ENCODE measurements around the gene DSCAML1.

Gene DSCAML1

DNA sequence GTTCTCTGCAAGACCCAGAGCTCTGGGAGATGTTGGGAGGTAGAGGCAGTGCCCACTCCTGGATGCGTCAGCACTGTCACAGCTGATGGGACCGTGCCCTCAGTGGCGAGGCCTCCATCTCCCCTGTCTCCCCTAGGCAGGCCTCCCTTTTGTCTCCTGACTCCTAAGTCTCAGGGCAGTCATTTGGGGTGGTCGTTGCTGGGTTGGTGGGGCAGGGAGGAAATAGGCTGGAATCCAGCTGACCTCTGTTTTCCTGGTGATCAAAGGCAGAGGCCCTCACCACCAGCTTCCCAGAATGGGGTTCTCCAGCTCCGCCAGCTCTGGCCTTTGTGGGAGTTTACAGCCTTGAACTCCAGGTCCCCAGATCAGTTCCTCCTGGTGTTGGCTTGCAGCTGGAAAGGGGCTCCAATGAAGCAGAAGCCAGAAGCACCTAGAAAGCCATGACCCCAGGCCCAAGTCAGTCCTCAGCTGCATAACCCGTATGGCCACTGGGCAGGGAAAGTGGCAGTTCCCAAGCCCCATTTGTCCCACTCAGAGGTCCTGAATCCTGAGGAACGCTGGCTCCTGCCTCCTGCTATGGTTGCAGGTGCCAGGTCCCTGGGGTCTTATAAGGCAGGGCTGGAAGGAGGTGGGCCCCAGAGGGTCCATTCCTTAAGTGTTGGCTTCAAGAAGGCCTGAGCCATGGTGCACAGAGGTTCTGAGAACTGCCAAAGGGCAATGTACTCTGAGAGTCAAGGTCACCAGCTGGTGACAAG is 34.8 kb upstream of the DSCAML1 start:
- DNase-seq: no peak

DNA sequence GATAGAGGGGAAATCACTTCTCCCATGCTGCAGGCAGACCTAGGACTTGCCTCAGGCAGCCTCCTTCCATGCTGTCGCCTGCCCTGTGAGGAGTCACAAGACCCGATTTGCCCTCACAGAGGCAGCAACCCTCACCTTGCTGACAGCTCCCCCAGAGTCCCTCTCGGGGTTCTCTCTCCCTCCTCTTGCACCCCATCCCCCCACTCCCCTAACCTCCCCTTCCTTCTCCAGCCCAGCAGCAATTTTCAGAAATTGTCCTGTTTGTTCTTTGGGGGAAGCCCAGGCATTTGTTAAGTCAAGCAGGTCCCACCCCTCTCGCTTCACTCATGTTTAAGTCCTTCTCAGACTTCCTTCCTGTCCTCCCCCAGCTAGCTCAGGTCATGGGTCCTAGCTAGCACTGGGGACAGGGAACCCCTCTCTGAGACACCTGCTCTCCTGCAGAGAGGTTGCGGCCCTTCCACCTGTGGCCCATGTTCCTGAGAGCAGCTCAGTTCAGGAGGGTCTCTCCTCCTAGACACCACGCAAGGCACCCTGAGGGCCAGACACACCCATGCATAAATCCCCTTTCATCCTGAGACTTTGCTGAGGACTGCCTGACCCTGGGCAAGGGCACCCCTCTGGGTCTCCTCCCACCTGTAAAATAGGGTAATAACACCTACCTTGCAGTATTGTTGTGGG is 33.8 kb upstream of the DSCAML1 start:
- no peak for DNase-seq

DNA sequence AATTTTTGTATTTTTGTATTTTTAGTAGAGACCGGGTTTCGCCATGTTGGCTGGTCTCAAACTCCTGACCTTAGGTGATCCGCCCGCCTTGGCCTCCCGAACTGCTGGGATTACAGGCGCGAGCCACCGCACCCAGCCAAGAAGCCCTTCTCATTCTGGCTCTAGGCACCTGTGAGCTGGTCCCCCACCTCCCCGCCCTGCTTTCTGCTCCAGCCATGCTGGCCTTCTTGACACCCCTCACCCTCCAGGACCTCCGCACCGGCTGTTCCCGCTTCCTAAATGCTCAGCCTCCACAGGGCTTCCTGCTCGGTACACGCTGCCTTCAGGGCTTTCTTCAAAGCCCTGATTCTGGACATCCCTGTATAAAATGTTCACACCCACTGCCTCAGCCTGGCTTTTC is 33.1 kb upstream of the DSCAML1 start:
- no peak for DNase-seq

DNA sequence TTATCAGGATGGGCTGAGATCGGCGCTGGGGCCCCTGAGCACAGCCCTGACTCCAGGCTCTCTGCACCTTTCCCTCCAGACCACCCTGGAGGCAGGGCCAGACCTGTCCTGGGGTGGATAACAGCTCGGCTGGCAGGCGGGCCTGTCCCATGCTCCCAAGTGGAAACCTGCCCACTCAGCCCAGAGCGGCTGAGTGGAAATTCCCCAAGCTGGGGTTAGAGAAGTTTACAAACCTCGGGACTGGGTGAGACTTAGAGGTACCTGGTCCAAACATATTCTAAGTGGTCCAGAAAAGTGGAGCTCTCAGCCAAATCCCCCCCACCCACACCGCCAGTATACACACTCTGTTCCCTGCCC is 32.3 kb upstream of the DSCAML1 start:
- DNase-seq: no peak

DNA sequence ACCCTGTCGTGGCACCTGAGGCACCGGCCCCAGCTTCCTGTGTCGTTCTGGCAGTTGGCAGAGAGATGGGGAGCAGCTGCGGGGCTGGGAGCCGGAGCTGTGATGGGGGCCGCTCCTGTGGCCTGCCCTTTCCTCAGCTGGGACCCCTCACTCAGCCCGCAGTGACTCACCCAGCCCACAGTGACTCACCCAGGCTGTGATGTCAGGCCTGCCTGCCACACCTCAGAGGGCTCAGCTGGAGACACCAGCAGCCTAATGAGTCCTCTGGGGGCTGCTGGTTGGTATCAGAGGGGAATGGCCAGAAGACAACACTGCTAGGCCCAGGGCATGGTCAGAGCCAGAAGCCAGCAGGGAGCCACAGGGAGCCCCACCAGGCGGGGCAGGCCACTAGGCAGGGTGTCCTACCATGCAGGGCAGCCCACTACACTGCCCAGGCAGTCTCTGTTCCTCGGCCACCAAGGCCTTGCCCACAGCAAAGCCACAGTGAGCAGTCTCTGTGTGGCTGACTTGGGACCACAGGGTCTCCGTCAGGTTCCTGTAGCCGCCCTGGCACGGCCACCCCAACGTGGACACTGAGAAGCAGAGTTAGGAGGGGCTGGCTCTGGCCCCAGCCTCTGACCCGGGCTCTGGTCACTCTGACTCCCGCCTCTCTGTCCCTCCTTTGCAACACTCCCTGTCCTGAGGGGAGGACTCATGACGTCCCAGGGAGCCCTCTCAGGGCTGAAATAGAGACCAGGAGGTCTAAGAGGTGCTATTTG is 31.8 kb upstream of the DSCAML1 start:
- DNase-seq: peak; percentile 52

DNA sequence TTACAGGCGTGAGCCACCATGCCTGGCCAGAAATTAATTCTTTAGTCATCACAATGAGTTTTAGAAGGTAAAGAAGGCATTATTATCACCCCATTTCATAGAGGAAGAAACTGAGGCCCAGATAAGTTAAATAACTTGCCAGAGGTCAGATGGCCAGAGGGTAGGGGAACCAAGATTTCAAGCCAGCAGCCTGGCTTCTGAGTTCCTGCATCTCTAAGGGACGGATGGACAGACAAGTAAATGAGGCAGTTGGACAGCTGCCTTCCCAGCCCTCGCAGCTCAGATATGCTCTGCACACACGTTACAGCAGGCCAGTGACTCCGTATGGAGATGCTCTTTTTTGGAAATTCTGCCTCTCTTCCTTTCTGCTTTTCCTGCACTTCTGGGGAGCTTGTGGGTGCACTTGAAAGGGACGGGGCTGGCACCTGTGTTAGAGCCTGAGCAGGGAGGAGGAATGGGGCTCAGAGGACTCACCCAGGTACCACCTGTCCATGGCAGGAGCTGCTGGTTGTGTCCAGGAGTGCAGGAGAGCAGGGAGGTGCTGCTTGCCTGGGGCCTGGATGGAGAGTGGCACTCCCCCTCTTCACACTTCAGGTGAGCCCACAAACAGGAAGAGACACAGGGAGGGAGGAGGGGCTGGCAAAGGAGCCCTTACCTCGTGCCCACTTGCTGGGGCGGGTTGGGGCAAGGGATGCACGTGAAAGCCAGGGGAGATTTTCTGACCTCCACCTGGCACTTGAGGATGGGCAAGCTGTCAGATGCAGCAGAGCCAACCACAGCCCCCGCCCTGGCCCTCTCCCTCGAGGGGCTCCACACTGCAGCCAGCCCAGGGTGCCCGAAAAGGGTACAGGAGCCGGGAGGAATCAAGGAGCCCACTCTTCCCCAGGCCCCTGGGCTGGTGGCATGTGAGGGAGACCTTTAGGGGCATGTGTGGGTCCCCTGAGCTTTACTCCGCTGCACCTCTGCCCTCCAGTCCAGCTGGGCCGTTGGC is 30.8 kb upstream of the DSCAML1 start:
- DNase-seq: no peak

DNA sequence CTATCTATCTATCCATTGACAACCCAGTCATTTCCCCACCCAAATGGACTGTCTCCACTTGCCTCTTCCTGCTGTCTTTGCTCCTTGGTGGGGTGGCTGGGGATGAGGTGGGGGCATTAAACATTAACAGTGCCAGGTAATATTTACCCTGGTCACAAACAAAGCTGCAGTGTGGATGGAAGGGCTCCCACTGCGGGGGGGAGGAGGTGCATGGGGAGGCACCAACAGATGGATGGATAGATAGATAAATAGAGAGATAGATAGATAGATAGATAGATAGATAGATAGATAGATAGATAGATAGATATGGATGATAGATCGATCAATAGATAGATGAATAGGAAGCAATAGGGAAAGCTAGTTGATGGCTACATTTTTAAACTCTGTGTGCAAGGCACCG is 29.8 kb upstream of the DSCAML1 start:
- DNase-seq: no peak

DNA sequence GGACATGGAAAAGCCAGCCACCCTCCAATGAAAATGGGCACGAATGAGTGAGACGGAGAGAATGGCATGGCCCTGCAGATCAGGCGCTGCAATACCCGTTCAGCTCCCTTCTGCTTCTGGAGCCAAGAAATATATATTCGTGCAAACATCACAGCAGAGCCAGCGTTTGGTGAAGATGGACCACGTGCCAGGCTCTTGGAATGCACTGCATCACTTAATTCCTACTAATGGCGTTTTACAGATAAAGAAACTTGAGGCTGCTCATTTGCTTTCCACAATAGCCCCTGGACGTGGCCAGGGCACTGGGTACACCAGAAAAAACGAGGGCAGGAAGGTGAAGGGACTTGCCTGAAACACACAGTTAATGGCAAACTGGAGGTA is 29.2 kb upstream of the DSCAML1 start:
- no peak for DNase-seq

DNA sequence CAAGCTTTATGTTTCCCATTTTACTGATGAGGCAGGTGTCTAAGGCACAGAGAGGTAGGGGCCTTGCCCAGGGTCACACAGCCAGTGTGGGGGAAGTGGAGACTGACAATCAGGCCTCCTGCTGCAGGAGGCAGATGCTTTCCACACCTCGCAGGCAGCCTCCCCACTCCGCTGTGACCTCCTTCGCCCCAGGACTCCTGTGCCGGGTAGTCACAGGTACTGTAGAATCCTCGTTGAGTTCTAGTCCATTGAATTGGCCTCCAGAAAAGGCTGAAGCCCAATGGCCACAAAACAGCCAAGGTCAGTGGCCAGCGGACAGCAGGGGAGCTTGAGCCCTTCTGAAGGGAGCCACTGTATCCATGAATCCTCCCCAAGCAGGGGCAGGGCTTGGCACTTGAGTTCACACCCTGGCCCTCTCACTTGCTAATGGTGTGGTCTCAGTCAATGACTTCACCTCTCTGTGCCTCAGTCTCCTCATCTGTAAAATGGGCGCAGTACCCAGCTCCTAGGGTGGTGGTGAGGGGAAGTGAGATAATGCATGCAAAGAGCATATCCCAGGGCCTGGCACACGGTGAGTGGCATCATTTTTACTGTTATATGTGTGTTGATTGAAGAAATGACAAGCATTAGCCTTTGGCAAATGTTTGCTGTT is 28.6 kb upstream of the DSCAML1 start:
- DNase-seq: no peak

DNA sequence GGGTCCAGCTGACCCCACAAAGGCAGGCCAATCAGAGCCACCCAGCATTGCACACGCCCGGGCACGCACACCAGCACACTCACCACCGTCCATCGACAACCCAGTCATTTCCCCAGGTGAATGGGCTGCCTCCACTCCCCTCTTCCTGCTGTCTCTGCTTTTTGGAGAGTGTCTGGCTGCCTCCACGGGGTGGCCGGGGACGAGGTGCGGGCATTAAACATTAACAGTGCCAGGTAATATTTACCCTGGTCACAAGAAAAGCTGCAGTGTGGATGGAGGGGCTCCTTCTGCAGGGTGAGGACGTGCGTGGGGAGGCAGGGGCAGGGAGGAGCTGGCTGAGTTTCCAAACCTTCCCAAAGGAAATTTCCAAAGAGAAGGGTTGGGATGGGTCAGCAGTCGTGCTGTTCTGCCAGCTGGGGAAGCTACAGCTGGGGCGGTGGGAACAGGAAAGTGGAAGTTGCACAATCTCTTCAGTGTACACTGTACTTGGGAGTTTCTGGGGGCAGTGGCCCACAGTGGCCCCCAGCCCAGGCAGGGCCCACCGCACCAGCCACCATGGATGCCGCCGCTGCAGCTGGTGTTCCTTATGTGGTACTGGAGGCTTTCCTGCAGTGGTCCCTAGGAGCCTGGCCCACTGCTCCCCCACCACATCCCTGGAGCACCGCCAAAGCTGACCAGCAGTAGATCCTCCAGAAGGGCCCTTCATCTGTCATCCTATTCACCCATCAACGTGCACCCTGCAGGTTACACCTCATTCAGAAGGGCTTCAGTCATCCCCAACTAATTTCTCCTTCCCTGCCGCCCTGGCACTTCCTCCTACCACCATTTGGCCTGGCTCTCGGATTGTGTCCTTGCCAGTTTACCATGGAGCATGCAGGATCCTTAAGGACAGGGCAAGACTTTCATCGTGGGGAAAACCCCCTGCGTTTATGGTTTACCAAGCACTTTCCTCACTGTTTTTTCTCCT is 27.8 kb upstream of the DSCAML1 start, which contains the start of gene FXYD2:
FXYD2 (minus strand) TSS at position 174 of the 967 bp plus-strand sequence; CDS start at position 108, 66 bp downstream.
- DNase-seq: no peak

DNA sequence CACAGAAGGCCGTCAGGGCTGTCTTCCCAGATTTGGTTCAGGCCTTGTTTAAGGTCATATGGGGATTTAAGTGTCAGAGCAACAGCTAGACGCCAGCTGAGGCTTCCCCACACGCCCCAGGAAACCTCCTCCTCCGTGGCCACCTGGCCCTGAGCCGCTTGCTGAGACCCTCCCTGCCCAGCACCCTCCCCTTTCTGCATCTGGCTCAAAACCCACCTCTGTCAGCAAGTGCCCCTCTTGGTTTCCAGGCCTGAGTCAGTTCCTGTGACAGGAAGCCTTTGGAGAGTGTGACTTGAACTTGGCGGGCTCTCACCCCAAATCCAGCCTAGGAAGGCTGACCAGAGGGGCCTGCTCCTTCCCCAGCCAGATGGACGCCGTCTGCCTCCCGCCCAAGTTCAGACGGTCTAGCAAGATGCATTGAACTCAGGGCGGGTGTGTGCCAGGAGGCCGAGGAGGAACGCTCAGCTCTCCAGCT is 27.0 kb upstream of the DSCAML1 start:
- no peak for DNase-seq

DNA sequence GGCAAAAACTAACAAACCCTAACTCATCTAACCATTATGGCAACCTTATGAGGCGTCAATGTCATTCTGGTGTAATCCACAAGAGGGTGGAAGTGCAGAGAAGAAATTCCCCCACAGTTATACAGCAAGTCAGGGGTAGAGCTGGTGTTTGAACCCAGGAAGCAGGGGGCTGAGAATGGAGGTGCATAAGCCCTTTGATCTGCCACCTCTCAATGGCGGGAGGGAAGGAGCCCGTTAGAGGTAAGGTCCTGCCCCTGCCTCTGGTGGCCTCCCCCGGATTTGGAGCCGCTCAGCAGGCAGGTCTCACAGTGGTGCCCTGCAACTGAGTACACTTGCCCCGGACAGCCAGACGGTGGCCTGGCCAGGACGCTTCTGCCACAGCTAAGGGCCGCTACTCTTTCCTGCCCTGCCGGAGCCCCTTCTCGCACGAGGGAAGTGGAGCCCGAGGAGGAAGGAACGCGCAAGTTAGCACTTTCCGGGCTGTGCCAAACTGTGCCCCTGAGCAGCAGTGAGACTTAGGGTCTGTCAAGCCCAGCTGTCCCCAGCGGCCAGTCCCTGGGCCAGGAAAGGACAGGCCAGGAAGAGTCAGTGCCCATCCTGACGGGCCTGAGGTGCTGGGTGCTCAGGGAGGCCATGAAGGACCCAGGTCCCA is 26.4 kb upstream of the DSCAML1 start:
- peak; percentile 61 for DNase-seq

DNA sequence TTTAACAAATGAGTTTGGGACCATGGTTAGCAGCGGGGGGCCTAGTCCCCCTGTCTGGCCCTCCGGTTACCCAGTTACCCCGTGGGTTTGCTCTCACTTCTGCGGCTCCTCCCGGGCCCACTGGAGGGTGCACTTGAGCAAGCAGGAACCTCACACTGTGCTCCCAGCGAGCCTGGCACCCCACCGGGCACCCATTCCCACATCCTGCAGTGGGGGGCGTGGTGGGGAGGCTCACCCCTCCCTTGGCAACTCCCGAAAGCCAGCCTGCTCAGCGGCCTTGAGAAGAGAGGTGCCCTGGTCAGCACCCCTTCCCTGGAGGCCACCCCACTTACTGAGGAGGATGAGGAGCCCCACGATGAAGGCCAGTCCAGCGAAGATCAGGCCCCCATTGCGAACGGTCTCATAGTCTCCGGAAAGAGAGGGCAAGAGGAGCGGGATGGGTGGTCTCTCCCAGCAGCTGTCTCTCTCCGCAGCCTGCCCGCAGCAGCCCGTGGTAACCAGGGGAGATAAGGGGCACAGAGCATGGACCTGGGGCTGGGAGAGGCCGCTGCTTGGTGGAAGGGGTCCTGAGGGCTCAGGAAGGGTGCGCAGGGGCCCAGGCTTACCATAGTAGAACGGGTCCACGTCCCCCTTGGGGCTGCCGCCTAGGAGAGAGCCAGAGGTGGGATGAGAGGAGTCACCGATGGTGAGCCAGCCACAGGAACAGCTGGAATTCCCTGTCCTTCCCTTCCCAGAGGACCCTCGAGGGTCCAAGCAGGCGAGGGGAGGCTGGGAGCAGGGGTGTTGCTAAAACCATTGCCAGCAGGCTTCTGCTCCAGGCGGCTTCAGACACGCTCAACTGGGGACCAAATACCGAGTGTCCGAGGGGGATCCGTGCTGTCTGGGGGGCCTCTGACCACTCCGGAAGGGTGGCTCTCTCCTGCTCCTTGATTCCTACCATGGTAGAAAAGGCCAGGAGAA is 25.3 kb upstream of the DSCAML1 start:
- peak; percentile 42 for DNase-seq

DNA sequence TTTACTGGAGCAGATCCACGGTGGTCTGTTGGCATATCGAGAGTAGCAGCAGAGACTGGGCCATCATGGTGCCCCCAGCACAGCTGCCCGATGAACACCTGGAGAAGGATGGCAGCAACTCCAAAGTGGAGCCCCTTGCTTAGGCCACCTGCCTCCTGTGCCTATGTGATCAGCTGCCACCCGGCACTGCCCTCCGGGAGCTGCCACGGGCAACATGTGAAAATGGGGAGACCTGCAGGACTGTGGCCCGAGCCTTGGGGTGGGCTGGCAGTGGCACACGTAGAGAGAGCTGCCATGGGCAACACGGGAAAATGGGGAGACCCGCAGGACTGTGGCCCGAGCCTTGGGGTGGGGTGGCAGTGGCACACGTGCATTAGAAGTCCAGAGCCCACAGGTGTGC is 24.4 kb upstream of the DSCAML1 start:
- DNase-seq: no peak

DNA sequence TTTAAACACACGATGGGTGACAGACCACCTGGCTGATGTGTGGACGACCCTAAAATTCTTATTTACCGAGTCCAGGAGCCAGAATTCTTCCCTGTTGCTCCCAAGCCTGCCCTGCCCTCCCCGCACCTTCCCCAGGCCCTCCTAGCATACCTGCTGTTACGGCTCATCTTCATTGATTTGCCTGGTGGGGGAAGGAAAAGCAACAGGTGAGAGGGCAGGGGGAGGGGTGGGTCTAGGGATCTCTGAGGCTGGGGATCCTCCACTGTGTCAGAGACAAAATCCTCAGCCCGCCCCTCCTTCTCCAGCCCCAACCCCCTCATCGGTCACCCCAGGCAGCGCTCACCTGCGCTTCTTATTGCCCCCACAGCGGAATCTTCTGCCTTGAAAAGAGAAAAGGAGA is 23.5 kb upstream of the DSCAML1 start:
- no peak for DNase-seq

DNA sequence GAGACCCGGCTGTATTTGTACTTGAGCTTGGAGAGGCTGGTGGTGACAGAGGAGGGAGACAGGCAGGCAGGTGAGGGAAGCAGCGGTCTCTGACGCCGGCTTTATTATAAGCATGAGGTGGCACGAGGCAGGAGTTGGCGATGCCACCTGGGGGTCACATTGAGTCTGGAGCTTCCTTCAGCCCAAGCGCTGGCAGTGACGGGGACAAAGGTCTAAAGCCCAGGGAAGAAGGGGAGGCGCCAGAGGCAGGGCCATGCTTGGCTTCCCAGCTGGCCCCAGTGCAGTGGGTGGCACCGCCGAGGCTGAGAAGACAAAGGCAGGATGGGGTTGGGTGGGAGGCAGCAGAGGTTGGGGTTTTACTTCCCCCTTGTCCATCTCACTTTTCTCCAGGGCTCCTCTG is 23.1 kb upstream of the DSCAML1 start:
- DNase-seq: no peak

DNA sequence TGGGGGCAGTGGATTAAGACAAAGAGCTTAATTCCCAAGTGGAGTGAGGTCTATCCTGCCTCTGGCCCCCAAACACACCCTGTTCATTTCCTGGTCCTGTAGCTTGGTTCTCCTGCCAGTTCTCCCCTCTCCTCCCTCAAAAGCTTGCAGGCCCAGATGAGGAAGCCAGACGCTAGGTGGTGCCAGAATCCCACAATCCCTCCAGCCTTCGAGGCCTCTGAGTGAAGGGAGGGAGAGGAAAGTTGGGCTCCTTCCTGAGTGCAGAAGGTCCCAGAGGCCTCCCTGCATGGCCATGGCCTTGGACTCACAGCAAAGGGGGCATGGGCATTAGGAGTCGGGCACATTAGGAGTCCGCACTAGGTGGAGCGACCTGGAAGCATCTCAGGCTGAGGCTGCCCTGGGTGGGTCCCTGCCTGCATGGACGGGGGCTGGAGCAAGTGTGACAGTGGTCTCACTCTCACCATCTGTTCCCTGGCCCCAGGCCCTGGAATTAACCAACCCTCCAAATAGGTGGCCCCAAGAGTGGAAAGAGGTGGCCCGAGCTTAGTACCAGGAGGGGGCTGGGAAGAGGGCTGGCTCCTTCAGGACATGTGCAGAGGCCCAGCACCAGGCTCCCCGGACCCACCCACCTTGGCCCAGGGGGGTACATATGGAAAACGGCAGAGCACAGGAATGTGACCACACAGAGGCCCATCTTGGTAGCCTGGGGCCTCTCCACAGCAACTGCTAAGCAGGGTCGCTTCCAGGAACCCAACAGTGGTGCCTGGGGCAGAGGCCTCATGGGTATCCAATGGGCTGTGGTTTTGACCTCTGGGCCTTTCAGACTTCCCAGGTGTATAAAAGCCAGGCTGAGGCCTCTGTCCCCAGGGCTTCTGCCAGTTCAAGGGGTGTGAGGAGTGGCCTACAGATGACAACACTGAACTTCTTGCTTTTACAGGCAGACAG is 22.4 kb upstream of the DSCAML1 start:
- DNase-seq: peak; percentile 86
